Stomach smooth muscle (tissue), 2 donors: ENCODE measurements around the gene B4GALNT4.

Source experiments
- H3K27ac ChIP-seq: one replicate; pipeline ENCODE4 v1.7.0; 2013; ENCODE audit warnings: mild to moderate bottlenecking, low read length, inconsistent platforms
- H3K27me3 ChIP-seq, 2 donors: one replicate each; pipeline ENCODE4 v1.7.0; 2013; ENCODE audit warnings: low read length in 2 of 2; ENCODE audit not compliant: insufficient read depth in 2 of 2, control insufficient read depth in 1 of 2
- H3K36me3 ChIP-seq, 2 donors: one replicate each; pipeline ENCODE4 v1.7.0; 2013; ENCODE audit warnings: low read length in 2 of 2; ENCODE audit not compliant: control insufficient read depth in 2 of 2, insufficient read depth in 2 of 2
- H3K4me1 ChIP-seq: one replicate; pipeline ENCODE4 v1.7.0; 2013; ENCODE audit warnings: low read length; ENCODE audit not compliant: control insufficient read depth, insufficient read depth
- H3K4me3 ChIP-seq, 2 donors: one replicate each; pipeline ENCODE4 v1.7.0; 2013; ENCODE audit warnings: low read length in 2 of 2
- H3K9ac ChIP-seq, 2 donors: one replicate each; pipeline ENCODE4 v1.7.0; 2013; ENCODE audit warnings: low read length in 2 of 2, mild to moderate bottlenecking in 1 of 2
- H3K9me3 ChIP-seq, 2 donors: one replicate each; pipeline ENCODE4 v1.7.0; 2013; ENCODE audit warnings: low read length in 2 of 2; ENCODE audit not compliant: control insufficient read depth in 2 of 2
- donor health status: healthy.
- donor health status: Pancreatic carcinoma.

The B4GALNT4 gene

GRCh38 chr11:415640-416041 is 46.3 kb downstream of the B4GALNT4 start:
- Histone ChIP-seq H3K4me1 (peaks cover 14% of the 10 kb centered on the region), H3K9me3 (no peaks in the 10 kb centered on the region), H3K36me3 (no peaks in the 10 kb centered on the region), H3K9ac (no peak overlapping the region), H3K4me3 (peak overlapping the region in 1 of 2 donors; percentile 15), H3K27ac (no peak overlapping the region), H3K27me3 (peaks cover 25 to 45% of the 10 kb centered on the region in 2 donors)

DNA sequence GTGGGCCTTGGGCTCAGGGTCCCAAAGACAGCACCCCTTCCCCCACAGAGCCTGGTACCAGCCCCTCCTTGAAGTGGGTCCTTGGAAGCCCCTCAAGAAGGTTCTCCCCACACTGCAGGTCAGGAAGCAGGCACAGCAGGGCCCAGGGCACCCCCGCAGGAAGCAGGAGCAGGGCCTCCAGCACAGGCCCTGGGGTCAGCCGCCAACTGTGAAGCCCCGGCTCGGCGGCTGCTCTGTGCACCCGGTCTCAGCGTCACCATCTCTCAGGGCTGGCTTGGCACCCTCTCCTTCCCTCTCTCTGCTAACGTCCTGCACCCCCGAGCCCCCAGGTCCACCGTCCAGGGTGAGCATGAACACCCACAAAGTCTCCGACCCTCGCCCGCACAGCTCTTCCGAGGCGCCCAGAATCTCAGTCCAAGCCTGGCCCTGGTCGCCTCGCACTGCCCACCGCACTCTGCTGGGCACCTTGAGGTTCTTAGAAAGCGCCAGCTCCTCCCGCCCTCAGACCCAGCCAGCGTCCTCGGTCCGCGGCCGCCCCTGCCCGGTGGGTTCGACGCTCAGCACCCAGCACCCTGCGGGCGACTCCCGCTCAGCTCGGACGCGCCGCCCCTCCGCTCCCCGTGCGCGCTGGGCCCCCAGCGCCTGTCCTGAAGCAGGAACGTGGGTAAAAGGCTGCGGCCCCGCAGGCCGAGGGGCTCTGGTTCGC is 46.9 kb downstream of the B4GALNT4 start:
- Histone ChIP-seq H3K27me3 (peaks cover 27 to 45% of the 10 kb centered on the region in 2 donors), H3K36me3 (no peaks in the 10 kb centered on the region), H3K9ac (no peak overlapping the region), H3K4me1 (peaks cover 14% of the 10 kb centered on the region), H3K27ac (no peak overlapping the region), H3K9me3 (no peaks in the 10 kb centered on the region), H3K4me3 (peak overlapping the region in 1 of 2 donors; percentile 54)

- Histone ChIP-seq H3K4me3 (peak overlapping the region in 1 of 2 donors; percentile 54), H3K27ac (no peak overlapping the region), H3K27me3 (peaks cover 27 to 45% of the 10 kb centered on the region in 2 donors), H3K9me3 (no peaks in the 10 kb centered on the region), H3K9ac (no peak overlapping the region), H3K36me3 (no peaks in the 10 kb centered on the region), H3K4me1 (peaks cover 14% of the 10 kb centered on the region)
These were observed 47.7 kb downstream of the B4GALNT4 start for GRCh38 chr11:416757-417621.

DNA sequence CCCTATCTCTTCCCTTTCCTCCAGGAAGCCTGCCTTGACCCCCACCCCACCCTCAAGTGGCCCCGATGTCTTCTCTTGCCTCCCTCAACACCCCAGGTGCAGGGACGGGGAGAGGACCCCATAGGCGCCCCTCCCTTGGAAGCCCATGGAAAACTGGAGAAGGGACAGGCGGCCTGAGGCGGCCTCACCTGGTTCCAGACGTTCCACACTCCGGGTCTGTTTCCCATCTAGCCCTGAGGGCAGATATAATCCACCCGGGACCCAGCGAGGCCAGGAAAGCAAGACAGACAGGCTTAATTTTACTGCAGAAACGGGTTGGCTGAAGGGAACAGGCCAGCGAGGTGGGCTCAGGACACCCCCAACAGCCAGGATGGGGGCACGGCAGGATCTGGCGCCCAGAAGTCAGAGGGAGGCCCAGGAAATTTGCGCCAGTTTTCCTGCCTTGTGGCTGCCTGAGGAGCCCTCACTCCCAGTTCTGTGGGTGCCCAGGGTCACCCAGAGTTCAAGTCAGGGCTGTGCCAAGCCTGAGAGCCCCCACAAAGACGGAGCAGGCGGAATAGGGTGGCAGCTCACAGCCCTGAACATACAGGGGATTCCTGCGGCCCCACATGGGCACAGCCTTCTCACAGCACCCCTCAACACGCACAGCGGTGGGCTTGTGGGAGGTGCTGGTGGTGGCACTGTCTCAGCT is 48.5 kb downstream of the B4GALNT4 start:
- H3K9ac ChIP-seq: no peak overlapping the region
- peaks cover 14% of the 10 kb centered on the region for H3K4me1 ChIP-seq
- no peaks in the 10 kb centered on the region for H3K36me3 ChIP-seq
- H3K4me3 ChIP-seq: no peak overlapping the region
- H3K27me3 ChIP-seq: peaks cover 27 to 45% of the 10 kb centered on the region in 2 donors
- no peak overlapping the region for H3K27ac ChIP-seq
- no peaks in the 10 kb centered on the region for H3K9me3 ChIP-seq

- peaks cover 14% of the 10 kb centered on the region for H3K4me1 ChIP-seq
- peaks cover 27 to 45% of the 10 kb centered on the region in 2 donors for H3K27me3 ChIP-seq
- H3K9ac ChIP-seq: no peak overlapping the region
- no peaks in the 10 kb centered on the region for H3K9me3 ChIP-seq
- H3K36me3 ChIP-seq: no peaks in the 10 kb centered on the region
- no peak overlapping the region for H3K4me3 ChIP-seq
- no peak overlapping the region for H3K27ac ChIP-seq
These were observed 49.3 kb downstream of the B4GALNT4 start for GRCh38 chr11:418343-419247.

GRCh38 chr11:419248-420005 is 50.1 kb downstream of the B4GALNT4 start:
- peaks cover 32 to 50% of the 10 kb centered on the region in 2 donors for H3K27me3 ChIP-seq
- peaks cover 13% of the 10 kb centered on the region for H3K4me1 ChIP-seq
- H3K4me3 ChIP-seq: no peak overlapping the region

GRCh38 chr11:420054-420910 is 51.0 kb downstream of the B4GALNT4 start:
- H3K36me3 ChIP-seq: no peaks in the 10 kb centered on the region
- no peak overlapping the region for H3K4me3 ChIP-seq
- no peak overlapping the region for H3K9ac ChIP-seq
- peaks cover 12% of the 10 kb centered on the region for H3K4me1 ChIP-seq
- H3K27ac ChIP-seq: no peak overlapping the region
- no peaks in the 10 kb centered on the region for H3K9me3 ChIP-seq
- H3K27me3 ChIP-seq: peaks cover 31 to 47% of the 10 kb centered on the region in 2 donors

More at GRCh38 chr11:419248-420005, 50.1 kb downstream of the B4GALNT4 start:
- no peaks in the 10 kb centered on the region for H3K9me3 ChIP-seq
- no peak overlapping the region for H3K27ac ChIP-seq
- no peak overlapping the region for H3K9ac ChIP-seq
- no peaks in the 10 kb centered on the region for H3K36me3 ChIP-seq

GRCh38 chr11:420911-421321 is 51.6 kb downstream of the B4GALNT4 start:
- Histone ChIP-seq H3K27ac (no peak overlapping the region), H3K36me3 (no peaks in the 10 kb centered on the region), H3K9ac (no peak overlapping the region), H3K27me3 (peaks cover 25 to 41% of the 10 kb centered on the region in 2 donors), H3K4me1 (peaks cover 12% of the 10 kb centered on the region), H3K9me3 (no peaks in the 10 kb centered on the region), H3K4me3 (no peak overlapping the region)

DNA sequence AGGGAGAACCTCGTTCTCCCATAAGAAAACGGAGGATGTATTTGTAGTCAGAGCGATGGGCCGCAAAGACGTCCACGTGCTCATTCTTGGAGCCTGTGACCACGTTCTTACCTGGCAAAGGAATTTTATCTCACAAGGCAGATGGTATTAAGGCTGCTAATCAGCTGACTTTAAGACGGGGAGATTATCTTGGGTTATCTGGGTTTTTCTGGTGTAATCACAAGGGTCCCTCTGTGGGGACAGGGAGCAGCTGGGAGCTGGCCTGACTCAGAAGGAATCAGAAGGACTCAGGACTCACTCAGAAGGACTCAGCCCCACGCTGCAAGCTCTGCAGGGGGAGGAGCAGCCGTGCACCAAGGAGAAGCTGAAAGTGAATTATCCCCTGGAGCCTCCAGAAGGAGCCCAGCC is 53.0 kb downstream of the B4GALNT4 start:
- no peaks in the 10 kb centered on the region for H3K36me3 ChIP-seq
- H3K27me3 ChIP-seq: peaks cover 24 to 27% of the 10 kb centered on the region in 2 donors
- no peak overlapping the region for H3K9ac ChIP-seq

More for the DNA sequence above, 53.0 kb downstream of the B4GALNT4 start:
- Histone ChIP-seq H3K4me3 (no peak overlapping the region), H3K4me1 (no peaks in the 10 kb centered on the region), H3K9me3 (no peaks in the 10 kb centered on the region), H3K27ac (no peak overlapping the region)
